Upper lobe of right lung (tissue), 1 donor: ENCODE results near the gene DUSP10. TPM values are rescaled to one million over a fixed set of nuclear protein-coding genes. Genes with fewer than 3 reads are reported as not detected.

Experiments used
- ATAC-seq: fragments of 200-7000 bp; cut with Tn5 transposase; one replicate; pipeline ENCODE4 v1.9.1; 2020; ENCODE audit warnings: mild to moderate bottlenecking, moderate library complexity
- DNase-seq: peaks from one replicate; pipeline ENCODE4 v3.0.0-alpha.2; 2020
- H3K27ac ChIP-seq: fragments of 200-600 bp; one replicate; pipeline ENCODE4 v1.8.0; 2022
- H3K27me3 ChIP-seq: fragments of 200-600 bp; one replicate; pipeline ENCODE4 v1.8.0; 2022; ENCODE audit warnings: mild to moderate bottlenecking
- H3K36me3 ChIP-seq: fragments of 200-600 bp; one replicate; pipeline ENCODE4 v1.8.0; 2022
- H3K4me1 ChIP-seq: fragments of 200-600 bp; one replicate; pipeline ENCODE4 v1.8.0; 2022
- H3K4me3 ChIP-seq: fragments of 200-600 bp; one replicate; pipeline ENCODE4 v1.8.0; 2022; ENCODE audit warnings: mild to moderate bottlenecking
- H3K9me3 ChIP-seq: fragments of 200-600 bp; one replicate; pipeline ENCODE4 v1.8.0; 2022
- intact Hi-C: fragments of 100-400 bp; cut with DNase I; formaldehyde crosslinking; loops from one replicate; pipeline ENCODE4 v1.11.0; 2022
- total RNA-seq: library from RNA; stranded (reverse); fragmentation: NEBNext Ultra II Directional; extraction: Animal tissue kit (Norgen Biotek cat#: 25700); gene quantifications from one replicate; pipeline ENCODE4 v1.2.1, GENCODE V29; 2021
- TF ChIP-seq, protein P1 (sequence below): fragments of 200-600 bp; IDR thresholded peaks from one replicate; pipeline ENCODE4 v1.8.0; 2022; ENCODE audit warnings: antibody characterized with exemption
- donor health status: DM: no; HTN: yes; CAD: no; lungs with severe emphysema.

DUSP10 gene
- total RNA-seq, 1 donor from 2014 or later = 8.2 TPM

DNA sequence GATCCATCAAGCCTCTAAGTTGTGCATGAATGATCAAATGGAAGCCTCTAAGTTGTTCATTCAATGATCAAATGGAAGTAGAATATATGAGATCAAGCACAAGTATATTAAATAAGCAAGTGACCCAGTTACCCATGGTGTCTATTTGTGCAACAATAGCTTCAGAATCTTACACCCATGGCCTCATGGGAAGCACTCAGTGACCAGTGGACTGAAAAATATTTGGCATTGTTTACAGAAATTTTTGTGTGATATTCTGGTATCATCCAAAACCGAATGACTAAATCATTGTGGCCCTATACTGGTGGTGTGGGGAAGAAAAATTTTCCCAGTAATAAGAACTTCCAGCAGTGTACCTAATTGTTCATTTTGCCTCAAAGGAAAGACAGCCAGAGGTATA lies 46.6 kb downstream of the DUSP10 start:
- no peaks in the 10 kb centered on the region for H3K4me1 ChIP-seq
- no peaks in the 10 kb centered on the region for H3K27me3 ChIP-seq
- DNase-seq (no peak), ATAC-seq (no peak)
- TF ChIP-seq, protein P1, sequence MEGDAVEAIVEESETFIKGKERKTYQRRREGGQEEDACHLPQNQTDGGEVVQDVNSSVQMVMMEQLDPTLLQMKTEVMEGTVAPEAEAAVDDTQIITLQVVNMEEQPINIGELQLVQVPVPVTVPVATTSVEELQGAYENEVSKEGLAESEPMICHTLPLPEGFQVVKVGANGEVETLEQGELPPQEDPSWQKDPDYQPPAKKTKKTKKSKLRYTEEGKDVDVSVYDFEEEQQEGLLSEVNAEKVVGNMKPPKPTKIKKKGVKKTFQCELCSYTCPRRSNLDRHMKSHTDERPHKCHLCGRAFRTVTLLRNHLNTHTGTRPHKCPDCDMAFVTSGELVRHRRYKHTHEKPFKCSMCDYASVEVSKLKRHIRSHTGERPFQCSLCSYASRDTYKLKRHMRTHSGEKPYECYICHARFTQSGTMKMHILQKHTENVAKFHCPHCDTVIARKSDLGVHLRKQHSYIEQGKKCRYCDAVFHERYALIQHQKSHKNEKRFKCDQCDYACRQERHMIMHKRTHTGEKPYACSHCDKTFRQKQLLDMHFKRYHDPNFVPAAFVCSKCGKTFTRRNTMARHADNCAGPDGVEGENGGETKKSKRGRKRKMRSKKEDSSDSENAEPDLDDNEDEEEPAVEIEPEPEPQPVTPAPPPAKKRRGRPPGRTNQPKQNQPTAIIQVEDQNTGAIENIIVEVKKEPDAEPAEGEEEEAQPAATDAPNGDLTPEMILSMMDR = no peak
- H3K4me3 ChIP-seq = no peak overlapping the region
- intact Hi-C loops = no loop called here
- no peak overlapping the region for H3K27ac ChIP-seq
- H3K36me3 ChIP-seq = no peaks in the 10 kb centered on the region
- no peaks in the 10 kb centered on the region for H3K9me3 ChIP-seq

DNA sequence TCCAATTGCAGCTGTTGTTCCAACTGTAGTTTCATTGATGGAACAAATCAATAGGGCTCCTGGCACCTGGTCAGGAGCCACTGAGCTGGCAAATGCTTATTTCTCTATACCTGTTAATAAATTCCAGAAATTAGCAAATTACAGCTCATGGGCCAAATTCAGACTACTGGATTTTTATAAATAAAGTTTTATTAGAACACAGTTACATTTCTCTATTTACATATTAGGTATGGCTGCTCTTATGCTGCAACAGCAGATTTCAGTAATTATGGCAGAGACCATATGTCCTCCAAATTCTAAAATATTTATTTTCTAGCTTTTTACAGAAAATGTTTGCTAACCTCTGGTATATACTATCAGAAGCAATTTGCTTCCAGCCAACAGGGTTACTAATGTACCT lies 47.8 kb downstream of the DUSP10 start:
- no peaks in the 10 kb centered on the region for H3K27me3 ChIP-seq
- intact Hi-C loops = no loop called here
- no peak overlapping the region for H3K27ac ChIP-seq
- no peak overlapping the region for H3K4me3 ChIP-seq
- no peaks in the 10 kb centered on the region for H3K36me3 ChIP-seq
- DNase-seq = no peak
- H3K4me1 ChIP-seq = no peaks in the 10 kb centered on the region
- ATAC-seq = no peak
- TF ChIP-seq, protein P1 = no peak
- H3K9me3 ChIP-seq = no peaks in the 10 kb centered on the region

DNA sequence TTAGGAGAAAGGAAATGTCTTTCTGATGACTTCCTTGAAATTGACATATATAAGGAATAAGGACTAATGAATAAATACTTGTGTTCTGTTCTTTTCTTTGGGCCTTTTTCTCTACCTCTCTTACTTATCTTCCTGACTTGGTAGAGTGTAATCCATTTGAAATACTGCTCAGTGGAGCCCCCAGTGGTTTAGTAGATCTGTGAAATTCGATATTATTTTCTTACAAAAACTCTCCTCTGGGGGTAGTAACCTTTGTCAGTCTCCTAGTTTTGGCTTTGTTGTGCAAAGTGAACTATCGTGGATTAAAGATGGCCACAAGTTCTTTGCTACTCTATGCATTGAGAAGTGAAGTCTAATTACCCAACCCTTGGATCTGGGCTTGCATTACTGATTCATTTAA lies 48.8 kb downstream of the DUSP10 start:
- Histone ChIP-seq H3K9me3 (no peaks in the 10 kb centered on the region), H3K27ac (no peak overlapping the region), H3K4me3 (no peak overlapping the region), H3K36me3 (no peaks in the 10 kb centered on the region), H3K4me1 (no peaks in the 10 kb centered on the region), H3K27me3 (no peaks in the 10 kb centered on the region)
- ATAC-seq = no peak
- TF ChIP-seq, protein P1 = no peak
- no peak for DNase-seq
- intact Hi-C loops = no loop called here

DNA sequence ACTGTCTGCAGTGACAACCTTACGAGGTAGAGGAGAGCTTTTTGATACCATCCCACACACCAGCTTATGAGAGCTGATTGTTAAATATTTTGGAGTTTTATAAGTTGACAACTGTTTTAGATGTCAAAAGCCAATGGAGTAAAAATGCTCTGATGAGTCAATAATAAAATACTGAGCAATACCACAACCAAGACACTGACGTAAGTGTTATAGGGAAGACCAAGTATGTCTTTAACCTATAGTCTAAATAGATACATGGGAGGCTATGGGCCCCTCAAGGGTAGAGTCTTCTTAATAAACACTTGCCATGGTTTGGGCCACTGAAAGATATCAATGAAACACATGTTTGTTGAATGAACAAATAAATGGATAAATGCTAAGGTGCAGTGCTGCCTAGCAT lies 49.2 kb downstream of the DUSP10 start:
- intact Hi-C loops = no loop called here
- ATAC-seq (no peak), DNase-seq (no peak)
- H3K4me1 ChIP-seq = no peaks in the 10 kb centered on the region
- TF ChIP-seq, protein P1 = no peak
- H3K36me3 ChIP-seq = no peaks in the 10 kb centered on the region
- H3K9me3 ChIP-seq = no peaks in the 10 kb centered on the region
- no peak overlapping the region for H3K27ac ChIP-seq
- H3K4me3 ChIP-seq = no peak overlapping the region
- no peaks in the 10 kb centered on the region for H3K27me3 ChIP-seq

DNA sequence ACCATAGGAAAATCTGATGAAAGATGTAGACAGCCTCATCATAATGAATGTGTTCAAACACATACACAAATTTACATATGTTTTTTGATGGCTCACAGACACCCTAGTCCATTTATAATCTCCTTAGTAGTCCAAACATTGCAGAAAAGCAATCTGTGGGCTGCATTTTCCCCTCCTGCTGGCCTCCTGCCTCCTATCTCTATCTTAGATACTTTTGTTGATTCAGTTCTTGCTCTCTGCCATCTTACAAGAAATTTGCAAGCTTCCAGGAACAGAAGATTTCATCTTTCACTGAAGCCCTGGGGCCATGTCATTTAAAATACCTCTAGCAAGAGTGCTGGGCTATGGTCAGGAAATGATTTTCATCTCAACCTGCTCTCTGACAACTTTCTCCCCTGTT lies 50.6 kb downstream of the DUSP10 start:
- no peaks in the 10 kb centered on the region for H3K27me3 ChIP-seq
- no peaks in the 10 kb centered on the region for H3K4me1 ChIP-seq
- H3K36me3 ChIP-seq = no peaks in the 10 kb centered on the region
- no peak overlapping the region for H3K27ac ChIP-seq
- no peaks in the 10 kb centered on the region for H3K9me3 ChIP-seq
- TF ChIP-seq, protein P1 = no peak
- intact Hi-C loops = no loop called here
- H3K4me3 ChIP-seq = no peak overlapping the region
- no peak for DNase-seq
- ATAC-seq = no peak

DNA sequence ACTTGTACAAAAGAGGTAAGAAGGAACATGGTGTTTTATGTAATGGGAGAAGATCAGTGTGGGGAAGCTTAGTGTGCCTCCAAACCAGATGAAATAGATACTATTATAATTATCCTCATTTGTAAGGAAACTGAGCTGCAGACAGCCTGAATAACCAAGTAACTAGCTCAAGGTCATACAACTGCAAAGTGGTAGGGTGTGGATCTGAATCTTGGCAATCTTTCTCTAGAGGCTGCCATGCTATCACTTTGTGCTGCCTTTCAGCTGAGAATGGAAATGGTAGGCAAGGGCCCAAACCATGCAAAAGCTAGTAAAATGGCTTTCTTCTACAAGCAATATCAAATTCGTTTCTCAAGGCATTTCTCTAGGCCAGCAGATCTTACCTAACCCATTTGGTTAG lies 51.0 kb downstream of the DUSP10 start:
- intact Hi-C loops = no loop called here
- DNase-seq = no peak
- Histone ChIP-seq H3K4me3 (no peak overlapping the region), H3K36me3 (no peaks in the 10 kb centered on the region), H3K27ac (no peak overlapping the region), H3K9me3 (no peaks in the 10 kb centered on the region), H3K4me1 (no peaks in the 10 kb centered on the region), H3K27me3 (no peaks in the 10 kb centered on the region)
- ATAC-seq = no peak
- TF ChIP-seq, protein P1 = no peak
